Measurements from ENCODE around the gene GPR179.

DNA sequence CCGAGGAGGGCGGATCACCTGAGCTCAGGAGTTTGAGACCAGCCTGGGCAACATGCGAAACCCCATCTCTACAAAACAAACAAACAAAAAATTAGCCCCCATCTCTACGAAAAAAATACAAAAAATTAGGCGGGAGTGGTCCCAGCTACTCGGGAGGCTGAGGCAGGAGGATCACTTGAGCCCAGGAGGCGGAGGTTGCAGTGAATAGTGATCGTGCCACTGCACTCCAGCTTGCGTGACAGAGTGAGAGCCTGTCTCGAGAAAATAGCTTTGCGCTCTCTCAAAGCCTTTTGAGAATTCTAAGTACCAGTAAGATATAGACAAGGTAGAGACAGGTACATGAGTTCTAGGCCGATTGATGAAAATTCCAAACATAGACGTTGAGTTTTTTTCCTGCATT, 9.9 kb upstream of the GPR179 start:
- TF ChIP-seq POLR2A (IDR thresholded peaks at IDR 0.05; ENCODE audit: low read depth, low read length) (no peak), GATA2 (IDR thresholded peaks at IDR 0.05; ENCODE audit: insufficient read depth, insufficient read length, low read depth, low read length) (no peak), EZH2 (IDR thresholded peaks at IDR 0.05; ENCODE audit: borderline replicate concordance, low read depth, low read length, severe bottlenecking) (no peak), POLR2AphosphoS5 (IDR thresholded peaks at IDR 0.05; ENCODE audit: insufficient read depth, low read depth, low read length) (no peak), JUN (IDR thresholded peaks at IDR 0.05; ENCODE audit: borderline replicate concordance, insufficient read depth, insufficient read length, low read depth) (no peak), FOS (IDR thresholded peaks at IDR 0.05; ENCODE audit: borderline replicate concordance, insufficient read depth, low read length) (no peak), MYC (IDR thresholded peaks at IDR 0.05; ENCODE audit: low read depth, low read length) (no peak)
- TF ChIP-seq, protein P1, sequence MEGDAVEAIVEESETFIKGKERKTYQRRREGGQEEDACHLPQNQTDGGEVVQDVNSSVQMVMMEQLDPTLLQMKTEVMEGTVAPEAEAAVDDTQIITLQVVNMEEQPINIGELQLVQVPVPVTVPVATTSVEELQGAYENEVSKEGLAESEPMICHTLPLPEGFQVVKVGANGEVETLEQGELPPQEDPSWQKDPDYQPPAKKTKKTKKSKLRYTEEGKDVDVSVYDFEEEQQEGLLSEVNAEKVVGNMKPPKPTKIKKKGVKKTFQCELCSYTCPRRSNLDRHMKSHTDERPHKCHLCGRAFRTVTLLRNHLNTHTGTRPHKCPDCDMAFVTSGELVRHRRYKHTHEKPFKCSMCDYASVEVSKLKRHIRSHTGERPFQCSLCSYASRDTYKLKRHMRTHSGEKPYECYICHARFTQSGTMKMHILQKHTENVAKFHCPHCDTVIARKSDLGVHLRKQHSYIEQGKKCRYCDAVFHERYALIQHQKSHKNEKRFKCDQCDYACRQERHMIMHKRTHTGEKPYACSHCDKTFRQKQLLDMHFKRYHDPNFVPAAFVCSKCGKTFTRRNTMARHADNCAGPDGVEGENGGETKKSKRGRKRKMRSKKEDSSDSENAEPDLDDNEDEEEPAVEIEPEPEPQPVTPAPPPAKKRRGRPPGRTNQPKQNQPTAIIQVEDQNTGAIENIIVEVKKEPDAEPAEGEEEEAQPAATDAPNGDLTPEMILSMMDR (IDR thresholded peaks at IDR 0.05; ENCODE audit: extremely low read depth in 1 of 2, insufficient read depth in 1 of 2, low read depth in 1 of 2, low read length in 2 of 2) = no peak
- TF ChIP-seq, protein P2, sequence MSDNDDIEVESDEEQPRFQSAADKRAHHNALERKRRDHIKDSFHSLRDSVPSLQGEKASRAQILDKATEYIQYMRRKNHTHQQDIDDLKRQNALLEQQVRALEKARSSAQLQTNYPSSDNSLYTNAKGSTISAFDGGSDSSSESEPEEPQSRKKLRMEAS (IDR thresholded peaks at IDR 0.05; ENCODE audit: insufficient read depth, insufficient read length) = no peak

All from endothelial cell of umbilical vein (primary cell).